ENCODE measurements around the gene IER5. TPM values are rescaled to one million over a fixed set of nuclear protein-coding genes. Genes with fewer than 3 reads are reported as not detected.

IER5 gene
- total RNA-seq, 1 experiment from 2014 or later: 47.5 TPM

DNA sequence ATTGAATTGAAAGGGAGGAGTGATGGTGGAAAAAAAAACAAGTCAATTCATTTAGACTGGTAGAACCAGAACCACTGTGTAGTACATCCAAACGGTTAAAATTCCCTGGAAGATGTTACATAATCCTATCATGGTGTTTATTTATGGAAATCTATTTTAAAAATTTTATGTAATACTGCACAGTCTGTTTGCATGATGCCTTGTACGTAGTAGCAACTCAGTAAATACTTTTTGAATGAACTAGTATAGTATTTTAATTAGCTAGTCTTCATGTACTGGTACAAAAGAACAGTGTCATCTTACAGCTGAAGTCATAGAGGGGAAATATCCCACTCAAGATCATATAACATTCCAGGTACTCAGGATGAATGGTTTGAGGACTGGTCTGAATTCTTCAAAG lies 27.0 kb upstream of the IER5 start:
- BruUV-seq (replicated peaks): no TSS peak
- Mint-ChIP-seq H3K36me3 (ENCODE audit: insufficient read depth, unreplicated experiment) (no peaks in the 10 kb centered on the region), H3K9me3 (ENCODE audit: unreplicated experiment) (peaks cover 8% of the 10 kb centered on the region), H3K27ac (ENCODE audit: low read depth, unreplicated experiment) (no peak overlapping the region), H3K27me3 (ENCODE audit: insufficient read depth, unreplicated experiment) (no peaks in the 10 kb centered on the region), H3K4me1 (ENCODE audit: insufficient read depth, unreplicated experiment) (no peaks in the 10 kb centered on the region), H3K4me3 (ENCODE audit: unreplicated experiment) (no peak overlapping the region)
- TF ChIP-seq, protein P1, sequence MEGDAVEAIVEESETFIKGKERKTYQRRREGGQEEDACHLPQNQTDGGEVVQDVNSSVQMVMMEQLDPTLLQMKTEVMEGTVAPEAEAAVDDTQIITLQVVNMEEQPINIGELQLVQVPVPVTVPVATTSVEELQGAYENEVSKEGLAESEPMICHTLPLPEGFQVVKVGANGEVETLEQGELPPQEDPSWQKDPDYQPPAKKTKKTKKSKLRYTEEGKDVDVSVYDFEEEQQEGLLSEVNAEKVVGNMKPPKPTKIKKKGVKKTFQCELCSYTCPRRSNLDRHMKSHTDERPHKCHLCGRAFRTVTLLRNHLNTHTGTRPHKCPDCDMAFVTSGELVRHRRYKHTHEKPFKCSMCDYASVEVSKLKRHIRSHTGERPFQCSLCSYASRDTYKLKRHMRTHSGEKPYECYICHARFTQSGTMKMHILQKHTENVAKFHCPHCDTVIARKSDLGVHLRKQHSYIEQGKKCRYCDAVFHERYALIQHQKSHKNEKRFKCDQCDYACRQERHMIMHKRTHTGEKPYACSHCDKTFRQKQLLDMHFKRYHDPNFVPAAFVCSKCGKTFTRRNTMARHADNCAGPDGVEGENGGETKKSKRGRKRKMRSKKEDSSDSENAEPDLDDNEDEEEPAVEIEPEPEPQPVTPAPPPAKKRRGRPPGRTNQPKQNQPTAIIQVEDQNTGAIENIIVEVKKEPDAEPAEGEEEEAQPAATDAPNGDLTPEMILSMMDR (IDR thresholded peaks at IDR 0.05; ENCODE audit: unreplicated experiment): no peak
- intact Hi-C loops (cut with micrococcal nuclease): no loop called here
- DNase-seq (ENCODE audit: unreplicated experiment): no peak
- CTCF ChIA-PET: interaction anchor here (1.1 kb wide), 1 partner anchor 11 kb away, joined by 5 read pairs; no protein-coding TSS in a partner anchor
- POLR2A ChIA-PET: interaction anchor here (0.9 to 1.4 kb wide), 4 partner anchors 11 to 40 kb away, joined by 3 to 5 read pairs (median 4); no protein-coding TSS in a partner anchor

DNA sequence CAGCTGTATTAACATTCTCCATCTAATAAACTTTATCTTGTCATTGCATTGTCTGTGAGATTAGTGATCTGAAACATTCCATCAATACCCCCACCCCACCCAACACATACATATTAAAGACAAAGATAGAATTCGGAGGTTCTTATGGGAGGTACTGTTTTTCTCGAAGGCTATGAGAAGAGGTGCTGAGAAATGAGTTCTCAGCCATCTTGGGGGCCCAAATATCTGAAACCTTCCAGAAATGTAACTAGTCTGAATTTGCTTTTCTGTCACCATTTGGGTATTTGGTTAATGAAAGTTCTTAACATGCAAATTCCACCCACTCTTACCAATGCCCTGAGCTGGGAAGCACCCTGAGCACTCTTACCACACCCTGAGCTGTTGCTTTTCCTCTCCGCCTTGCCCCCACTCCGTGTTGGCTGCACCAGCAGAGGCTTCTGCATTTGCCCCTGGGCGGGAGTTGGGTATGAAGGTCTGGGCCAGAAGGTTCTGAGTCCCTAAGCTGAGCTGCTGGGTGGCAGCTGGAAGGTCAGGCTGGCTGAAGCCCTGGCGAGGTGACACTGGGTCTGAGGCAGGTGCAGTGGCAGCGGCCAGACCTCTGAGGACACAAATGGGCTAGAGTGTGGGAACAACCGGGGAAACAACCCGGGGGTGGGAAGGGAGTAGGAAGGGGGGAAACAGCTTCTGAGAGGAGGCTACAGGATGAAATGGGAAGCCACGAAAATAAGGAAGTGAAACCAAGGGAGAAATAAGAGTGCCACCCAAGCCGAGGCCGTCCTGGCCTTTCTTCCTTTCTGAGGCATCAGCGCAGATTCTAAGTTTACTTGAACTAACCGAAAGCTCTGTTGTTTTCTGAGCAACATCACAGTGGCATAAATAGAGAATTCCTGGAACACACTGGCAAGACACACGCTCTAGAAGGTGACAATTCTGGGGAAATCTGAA lies 26.3 kb upstream of the IER5 start:
- H3K4me1 Mint-ChIP-seq (ENCODE audit: insufficient read depth, unreplicated experiment): no peaks in the 10 kb centered on the region
- BruUV-seq (replicated peaks): no TSS peak
- CTCF ChIA-PET: interaction anchor here (0.6 to 1.1 kb wide), 2 partner anchors 11 to 129 kb away, joined by 4 to 5 read pairs; no protein-coding TSS in a partner anchor
- intact Hi-C loops (cut with micrococcal nuclease): no loop called here
- H3K27me3 Mint-ChIP-seq (ENCODE audit: insufficient read depth, unreplicated experiment): no peaks in the 10 kb centered on the region
- no peak for DNase-seq (ENCODE audit: unreplicated experiment)
- TF ChIP-seq, protein P1 (IDR thresholded peaks at IDR 0.05; ENCODE audit: unreplicated experiment): no peak
- no peak overlapping the region for H3K27ac Mint-ChIP-seq (ENCODE audit: low read depth, unreplicated experiment)
- POLR2A ChIA-PET: interaction anchor here (0.9 to 1.5 kb wide), 4 partner anchors 10 to 40 kb away, joined by 3 to 5 read pairs (median 4); no protein-coding TSS in a partner anchor
- no peaks in the 10 kb centered on the region for H3K36me3 Mint-ChIP-seq (ENCODE audit: insufficient read depth, unreplicated experiment)
- no peak overlapping the region for H3K4me3 Mint-ChIP-seq (ENCODE audit: unreplicated experiment)
- peaks cover 8% of the 10 kb centered on the region for H3K9me3 Mint-ChIP-seq (ENCODE audit: unreplicated experiment)

DNA sequence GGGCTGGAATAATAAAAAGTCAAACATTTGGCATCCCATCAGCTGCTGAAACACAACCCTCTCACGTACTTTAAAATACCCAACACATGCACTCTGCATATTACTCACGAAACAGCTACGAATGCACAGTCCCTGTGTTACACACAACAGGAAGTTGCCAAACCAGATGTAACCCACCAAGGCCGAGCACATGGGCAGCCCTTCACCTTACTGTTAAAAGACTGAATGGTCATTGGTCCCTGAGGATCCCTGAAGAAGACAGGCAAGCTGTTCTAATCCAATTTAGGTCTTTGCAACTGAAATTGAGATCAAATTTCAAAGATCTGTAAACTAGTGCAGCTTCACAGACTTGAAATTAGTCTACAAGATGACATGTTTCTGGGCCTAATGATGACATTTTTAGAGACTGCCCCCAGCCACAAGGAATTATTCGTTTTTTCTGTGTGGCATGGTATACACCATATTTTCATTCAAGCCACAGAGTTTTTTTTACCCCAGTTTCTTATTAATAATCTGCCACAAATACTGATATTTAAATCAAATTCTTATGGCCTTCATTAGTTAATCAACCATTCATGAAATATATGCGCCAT lies 25.6 kb upstream of the IER5 start:
- ChIA-PET POLR2A (interaction anchor here (0.6 to 1.8 kb wide), 6 partner anchors 8 to 283 kb away, joined by 3 to 7 read pairs (median 3); no protein-coding TSS in a partner anchor), CTCF (interaction anchor here (0.6 to 1.2 kb wide), 3 partner anchors 10 to 130 kb away, joined by 3 to 4 read pairs (median 3); no protein-coding TSS in a partner anchor)
- TF ChIP-seq, protein P1 (IDR thresholded peaks at IDR 0.05; ENCODE audit: unreplicated experiment): no peak
- Mint-ChIP-seq H3K27me3 (ENCODE audit: insufficient read depth, unreplicated experiment) (no peaks in the 10 kb centered on the region), H3K27ac (ENCODE audit: low read depth, unreplicated experiment) (no peak overlapping the region), H3K4me3 (ENCODE audit: unreplicated experiment) (no peak overlapping the region), H3K36me3 (ENCODE audit: insufficient read depth, unreplicated experiment) (no peaks in the 10 kb centered on the region), H3K4me1 (ENCODE audit: insufficient read depth, unreplicated experiment) (no peaks in the 10 kb centered on the region), H3K9me3 (ENCODE audit: unreplicated experiment) (peaks cover 8% of the 10 kb centered on the region)
- intact Hi-C loops (cut with micrococcal nuclease): no loop called here
- no TSS peak for BruUV-seq (replicated peaks)
- no peak for DNase-seq (ENCODE audit: unreplicated experiment)

Data from MCF 10A (cell line).